H1 (cell line): ENCODE data around the gene C9orf50. TPM values are rescaled to one million over a fixed set of nuclear protein-coding genes. Genes with fewer than 3 reads are reported as not detected.

Source experiments
- CTCF ChIA-PET: fragments of 300-600 bp; sonication (Branson Sonifier 250); formaldehyde crosslinking; loops from one replicate; lab custom pipeline; 2021; ENCODE audit not compliant: partially characterized antibody; lab: Charles Lee
- POLR2A ChIA-PET: fragments of 300-600 bp; sonication (Branson Sonifier 250); formaldehyde crosslinking; loops from one replicate; lab custom pipeline; 2021; ENCODE audit warnings: inconsistent platforms; ENCODE audit not compliant: partially characterized antibody; lab: Charles Lee
- DNase-seq, 2 experiments: peaks; one replicate each; pipeline versions ENCODE4 v3.0.0 to v3.0.0-alpha.2; 2010 to 2022; ENCODE audit warnings: low spot score in 2 of 2, low read depth in 1 of 2, mixed read lengths in 1 of 2
- FAIRE-seq: peaks from 2 replicates; lab custom pipeline; 2011; peaks lifted over from hg19 to GRCh38; lab: Jason Lieb, UNC
- H2AFZ ChIP-seq: 2 replicates; pipeline ENCODE4 v1.8.1; 2012; ENCODE audit warnings: low read length, inconsistent platforms
- H2AK5ac ChIP-seq: 2 replicates; pipeline ENCODE4 v1.6.1; 2013; ENCODE audit warnings: low read depth, low read length
- H2BK120ac ChIP-seq: replicated peaks from 2 replicates; pipeline ENCODE3; 2013; ENCODE audit warnings: low read depth, low read length, inconsistent platforms
- H2BK12ac ChIP-seq: 2 replicates; pipeline ENCODE4 v1.6.1; 2013; ENCODE audit warnings: low read depth, low read length
- H2BK15ac ChIP-seq: 2 replicates; pipeline ENCODE4 v1.6.1; 2013; ENCODE audit warnings: low read length
- H2BK20ac ChIP-seq: 2 replicates; pipeline ENCODE4 v1.6.1; 2013; ENCODE audit warnings: low read length
- H2BK5ac ChIP-seq: 2 replicates; pipeline ENCODE4 v1.6.1; 2013; ENCODE audit warnings: low read depth, low read length
- H3K14ac ChIP-seq: 2 replicates; pipeline ENCODE4 v1.6.1; 2013; ENCODE audit warnings: inconsistent platforms; ENCODE audit not compliant: insufficient read length
- H3K18ac ChIP-seq: 2 replicates; pipeline ENCODE4 v1.6.1; 2013; ENCODE audit warnings: low read length; ENCODE audit errors: extremely low read depth
- H3K23ac ChIP-seq: 2 replicates; pipeline ENCODE4 v1.6.1; 2013; ENCODE audit warnings: inconsistent platforms; ENCODE audit not compliant: insufficient read length
- H3K23me2 ChIP-seq: 2 replicates; pipeline ENCODE4 v1.6.1; 2013; ENCODE audit warnings: low read depth, low read length
- H3K27ac ChIP-seq: 2 replicates; pipeline ENCODE4 v1.6.1; 2011; ENCODE audit warnings: low read depth, low read length, inconsistent platforms
- H3K27me3 ChIP-seq, 4 experiments: replicated peaks in 1 of 4; 1 replicate in 1 of 4; 2 replicates in 3 of 4; pipeline versions ENCODE4 v1.6.1 to v1.8.1; 2011 to 2013; ENCODE audit warnings: low read length in 3 of 4, mild to moderate bottlenecking in 3 of 4, inconsistent platforms in 2 of 4, mixed read lengths in 2 of 4, moderate library complexity in 1 of 4; ENCODE audit not compliant: control insufficient read depth in 3 of 4, insufficient read depth in 3 of 4; ENCODE audit errors: extremely low read depth in 1 of 4
- H3K36me3 ChIP-seq, 4 experiments: 2 replicates each; pipeline versions ENCODE4 v1.6.1 to v1.8.1; 2011 to 2013; ENCODE audit warnings: mild to moderate bottlenecking in 4 of 4, low read length in 3 of 4, moderate library complexity in 2 of 4, control low read depth in 1 of 4, inconsistent platforms in 1 of 4; ENCODE audit not compliant: insufficient read depth in 4 of 4, control insufficient read depth in 2 of 4
- H3K4ac ChIP-seq: replicated peaks from 2 replicates; pipeline ENCODE3; 2013; ENCODE audit warnings: low read length, low read depth, mixed read lengths, inconsistent platforms; ENCODE audit not compliant: insufficient read length
- H3K4me1 ChIP-seq, 4 experiments: replicated peaks in 1 of 4; 1 replicate in 1 of 4; 2 replicates in 3 of 4; pipeline versions ENCODE4 v1.6.1 to v1.8.1; 2011 to 2013; ENCODE audit warnings: low read length in 3 of 4, inconsistent platforms in 2 of 4, mixed read lengths in 1 of 4; ENCODE audit not compliant: insufficient read depth in 4 of 4, control insufficient read depth in 3 of 4
- H3K4me2 ChIP-seq, 2 experiments: 2 replicates each; pipeline versions ENCODE4 v1.6.1 to v1.8.1; 2011 to 2013; ENCODE audit warnings: low read depth in 2 of 2, low read length in 2 of 2, control low read depth in 1 of 2, inconsistent platforms in 1 of 2, mild to moderate bottlenecking in 1 of 2; ENCODE audit not compliant: insufficient read depth in 1 of 2
- H3K4me3 ChIP-seq, 4 experiments: fragments of 200-600, 300-600 bp in 1 of 4; sonication (generic), shearing (Covaris generic), sonication (Bioruptor Twin) in 1 of 4; 2 replicates each; pipeline versions ENCODE4 v1.5.1 to v1.8.1; 2011 to 2016; ENCODE audit warnings: low read length in 4 of 4, low read depth in 3 of 4, control low read depth in 2 of 4, inconsistent platforms in 2 of 4, mild to moderate bottlenecking in 2 of 4, mixed read lengths in 1 of 4, moderate library complexity in 1 of 4; ENCODE audit not compliant: insufficient read depth in 2 of 4; ENCODE audit errors: extremely low read depth in 1 of 4
- H3K56ac ChIP-seq: replicated peaks from 2 replicates; pipeline ENCODE3; 2013; ENCODE audit warnings: low read depth, mild to moderate bottlenecking, mixed read lengths, low read length, inconsistent platforms; ENCODE audit not compliant: insufficient read length
- H3K79me1 ChIP-seq: 2 replicates; pipeline ENCODE4 v1.6.1; 2013; ENCODE audit warnings: low read depth, low read length, control low read depth
- H3K79me2 ChIP-seq, 2 experiments: 2 replicates each; pipeline versions ENCODE4 v1.6.1 to v1.8.1; 2012 to 2013; ENCODE audit warnings: low read length in 2 of 2, mild to moderate bottlenecking in 2 of 2, inconsistent platforms in 1 of 2; ENCODE audit not compliant: insufficient read depth in 2 of 2, control insufficient read depth in 1 of 2
- H3K9ac ChIP-seq, 4 experiments: replicated peaks in 1 of 4; 1 replicate in 1 of 4; 2 replicates in 3 of 4; pipeline versions ENCODE4 v1.6.1 to v1.8.1; 2011 to 2013; ENCODE audit warnings: low read depth in 3 of 4, low read length in 3 of 4, control low read depth in 2 of 4, mild to moderate bottlenecking in 2 of 4, moderate library complexity in 2 of 4, inconsistent platforms in 1 of 4; ENCODE audit errors: extremely low read depth in 1 of 4
- H3K9me3 ChIP-seq, 2 experiments: 2 replicates each; pipeline versions ENCODE4 v1.6.1 to v1.8.1; 2012 to 2013; ENCODE audit warnings: mild to moderate bottlenecking in 2 of 2, moderate library complexity in 2 of 2, control low read depth in 1 of 2, inconsistent platforms in 1 of 2, low read depth in 1 of 2, low read length in 1 of 2, mixed read lengths in 1 of 2; ENCODE audit not compliant: insufficient read depth in 2 of 2
- H4K20me1 ChIP-seq, 2 experiments: replicated peaks in 1 of 2; 2 replicates each; pipeline versions ENCODE3 to v1.8.1; 2011 to 2013; ENCODE audit warnings: inconsistent platforms in 2 of 2, low read length in 2 of 2, mild to moderate bottlenecking in 1 of 2; ENCODE audit not compliant: insufficient read depth in 2 of 2, control insufficient read depth in 1 of 2
- H4K5ac ChIP-seq: 2 replicates; pipeline ENCODE4 v1.6.1; 2013; ENCODE audit warnings: low read length, low read depth, mixed read lengths, inconsistent platforms; ENCODE audit not compliant: insufficient read length
- H4K8ac ChIP-seq: 2 replicates; pipeline ENCODE4 v1.8.0; 2013; ENCODE audit warnings: mild to moderate bottlenecking, moderate library complexity, low read length, inconsistent platforms; ENCODE audit not compliant: insufficient read depth; ENCODE audit errors: extremely low read depth
- H4K91ac ChIP-seq: replicated peaks from 2 replicates; pipeline ENCODE3; 2013; ENCODE audit warnings: low read length, mixed read lengths, inconsistent platforms; ENCODE audit not compliant: insufficient read length
- WGBS, 2 experiments: shearing (Covaris generic) in 1 of 2; methylation state at CpG; one replicate each; pipeline versions ENCODE4 v1.1.6 to v1.1.7; 2013 to 2015; ENCODE audit warnings: low lambda C conversion rate in 2 of 2, mixed read lengths in 2 of 2, inconsistent platforms in 1 of 2, low coverage in 1 of 2, missing lambda C conversion rate in 1 of 2; ENCODE audit not compliant: insufficient replicate concordance in 2 of 2, insufficient coverage in 1 of 2, insufficient read length in 1 of 2; ENCODE audit errors: extremely low coverage in 1 of 2, missing lambda C conversion rate in 1 of 2; 5-methylcytosine and 5-hydroxymethylcytosine counted together
- polyA plus RNA-seq, 7 experiments: library from polyadenylated mRNA; depleted of rRNA in 3 of 7; stranded (reverse) in 5 of 7; unstranded in 2 of 7; fragments of >200 nt in 5 of 7; fragments of 200-250 nt in 2 of 7; gene quantifications; 1 replicate in 5 of 7; 2 replicates in 1 of 7; 4 replicates in 1 of 7; pipeline versions ENCODE4 v1.2.1 to v1.2.3, GENCODE V29; 2011 to 2013; ENCODE audit warnings: missing spikeins in 2 of 7, mixed read lengths in 2 of 7
- total RNA-seq: library from RNA; stranded (reverse); fragmentation: NEBNext Ultra II Directional; extraction: Animal tissue kit (Norgen Biotek cat#: 25700); gene quantifications from 2 replicates; pipeline ENCODE4 v1.2.1, GENCODE V29; 2021

Gene C9orf50
- total and polyA plus RNA-seq, 2 of the 8 experiments (the other 6 are each of a cell fraction or from before 2014, with no cell fraction given): not detected

DNA sequence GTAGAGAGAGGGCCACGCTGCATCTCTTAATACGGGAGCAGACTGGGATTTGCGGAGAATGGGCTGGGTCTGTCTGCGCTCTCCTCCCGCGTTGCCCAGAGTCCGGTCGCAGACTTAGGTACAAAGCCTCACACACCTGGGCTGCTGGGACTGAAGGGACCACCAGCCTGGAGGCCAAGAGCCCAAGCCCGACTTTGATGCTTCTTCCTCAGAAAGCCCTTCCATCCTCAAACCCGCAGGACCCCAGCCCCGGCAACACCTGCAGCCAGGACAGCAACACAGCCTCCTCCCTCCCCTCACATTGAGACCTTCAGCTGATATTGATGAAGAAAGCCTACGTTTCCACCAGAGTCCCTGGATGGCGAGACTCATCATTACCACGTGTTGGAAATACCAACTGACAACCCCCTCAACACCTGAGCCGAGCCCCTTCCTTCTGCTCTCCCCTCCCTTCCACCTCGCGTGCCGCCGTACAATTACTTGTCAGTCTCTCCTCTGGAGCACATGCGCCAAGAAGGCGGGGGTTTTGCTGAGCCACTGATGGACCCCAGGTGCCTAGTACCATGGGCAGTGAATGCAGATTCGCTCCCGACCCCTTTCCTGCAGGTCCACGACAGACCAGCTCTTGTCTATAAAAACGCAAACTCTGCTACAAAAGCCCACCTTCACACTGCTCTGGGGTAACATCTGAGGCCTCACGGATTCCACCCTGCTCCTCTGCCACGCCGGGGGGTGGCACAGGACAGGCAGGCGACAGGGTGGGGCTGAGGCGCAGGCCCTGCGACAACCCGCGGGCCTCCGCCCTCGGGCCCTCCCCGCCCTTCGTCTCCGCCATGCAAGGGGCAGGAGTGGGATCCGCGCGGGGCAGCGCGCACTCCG, 20.2 kb upstream of the C9orf50 start:
- peak overlapping the region; percentile 55; the same call in 1 of the 2 replicates for H2AFZ ChIP-seq
- peaks cover 4% of the 10 kb centered on the region for H3K79me1 ChIP-seq
- no peak overlapping the region for H2BK20ac ChIP-seq
- no peak overlapping the region for H3K18ac ChIP-seq
- H2AK5ac ChIP-seq: no peak overlapping the region
- no peak overlapping the region for H3K56ac ChIP-seq
- H2BK12ac ChIP-seq: no peak overlapping the region
- CTCF ChIA-PET: interaction anchor here (0.9 to 6.5 kb wide), 10 partner anchors 10 to 528 kb away, joined by 3 to 56 read pairs (median 4); partner anchors contain the start of gene NTMT1
- H2BK120ac ChIP-seq: no peak overlapping the region
- no peak overlapping the region for H3K27ac ChIP-seq
- no peak overlapping the region for H2BK15ac ChIP-seq
- H4K5ac ChIP-seq: no peak overlapping the region
- no peaks in the 10 kb centered on the region for H3K9me3 ChIP-seq
- H3K4ac ChIP-seq: no peak overlapping the region
- DNase-seq: no peak
- peaks cover 0 to 24% (median 9%) of the 10 kb centered on the region in 4 experiments; a peak in 5 of 8 replicates for H3K36me3 ChIP-seq
- no peak overlapping the region for H3K23ac ChIP-seq
- no peaks in the 10 kb centered on the region for H3K27me3 ChIP-seq
- H3K4me1 ChIP-seq: peaks cover 0 to 10% (median 6%) of the 10 kb centered on the region in 4 experiments; a peak in 4 of 7 replicates
- peak overlapping the region; percentile 42 to 82 (median 70) for H3K9ac ChIP-seq
- H4K20me1 ChIP-seq: peaks cover 6 to 14% of the 10 kb centered on the region in 2 experiments
- H3K4me3 ChIP-seq: peak overlapping the region; percentile 66 to 98 (median 84)
- no peak overlapping the region for H3K14ac ChIP-seq
- H3K79me2 ChIP-seq: peaks cover 0 to 13% of the 10 kb centered on the region in 2 experiments; a peak in 2 of 4 replicates
- 0 out of 2 replicates have a peak overlapping the region, but pooled peaks have one; percentile 20 for H2BK5ac ChIP-seq
- peak overlapping the region; percentile 87 to 94 for H3K4me2 ChIP-seq
- no peak for FAIRE-seq
- H4K8ac ChIP-seq: no peak overlapping the region; the same call in none of the 2 replicates
- H4K91ac ChIP-seq: no peak overlapping the region
- H3K23me2 ChIP-seq: peaks cover 8% of the 10 kb centered on the region; the same call in 1 of the 2 replicates
- WGBS, 2 experiments: 32% methylated on average over 41 of the region's 44 CpGs; no CpG with 5 or more reads in 1 of the 2 experiments
- POLR2A ChIA-PET: interaction anchor here (1.3 to 8.2 kb wide), 2 partner anchors 14 to 84 kb away, joined by 3 to 95 read pairs; partner anchors contain the start of gene NTMT1
